Transverse colon (tissue), 3 donors: ENCODE measurements around the gene KBTBD7.

Experiments used
- POLR2A ChIP-seq: fragments of 450-650 bp; IDR thresholded peaks from one replicate; pipeline ENCODE4 v1.6.1; 2016; ENCODE audit warnings: antibody characterized with exemption, mild to moderate bottlenecking, moderate library complexity
- TF ChIP-seq, protein P1 (sequence below), 5 experiments: fragments of 200-600 bp in 3 of 5; fragments of 450-650 bp in 2 of 5; sonication (generic) in 3 of 5; IDR thresholded peaks; 1 replicate in 2 of 5; 2 replicates in 3 of 5; pipeline ENCODE4 v1.5.1; 2016 to 2017; ENCODE audit warnings: antibody characterized with exemption in 5 of 5, inconsistent platforms in 3 of 5, mild to moderate bottlenecking in 2 of 5, moderate library complexity in 1 of 5

DNA sequence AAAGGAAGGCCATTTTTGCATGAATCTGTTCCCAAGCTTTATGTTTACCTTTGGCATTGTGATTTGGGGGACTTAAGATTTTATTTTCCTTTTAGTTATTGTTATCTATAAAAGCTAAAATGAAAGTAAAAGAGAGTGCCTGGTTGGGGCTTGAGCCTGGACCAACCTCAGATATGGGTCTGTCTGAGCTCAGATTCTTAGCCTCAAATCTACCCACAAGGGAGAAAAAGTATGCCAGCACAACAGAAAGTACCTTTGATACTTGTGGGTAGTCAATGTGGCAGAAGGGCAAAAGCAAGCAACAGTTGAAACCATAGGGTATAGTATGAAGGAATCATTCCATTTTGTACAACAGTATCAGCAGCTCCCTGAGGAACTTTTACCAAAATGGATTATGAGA, 35.2 kb downstream of the KBTBD7 start:
- TF ChIP-seq, protein P1, sequence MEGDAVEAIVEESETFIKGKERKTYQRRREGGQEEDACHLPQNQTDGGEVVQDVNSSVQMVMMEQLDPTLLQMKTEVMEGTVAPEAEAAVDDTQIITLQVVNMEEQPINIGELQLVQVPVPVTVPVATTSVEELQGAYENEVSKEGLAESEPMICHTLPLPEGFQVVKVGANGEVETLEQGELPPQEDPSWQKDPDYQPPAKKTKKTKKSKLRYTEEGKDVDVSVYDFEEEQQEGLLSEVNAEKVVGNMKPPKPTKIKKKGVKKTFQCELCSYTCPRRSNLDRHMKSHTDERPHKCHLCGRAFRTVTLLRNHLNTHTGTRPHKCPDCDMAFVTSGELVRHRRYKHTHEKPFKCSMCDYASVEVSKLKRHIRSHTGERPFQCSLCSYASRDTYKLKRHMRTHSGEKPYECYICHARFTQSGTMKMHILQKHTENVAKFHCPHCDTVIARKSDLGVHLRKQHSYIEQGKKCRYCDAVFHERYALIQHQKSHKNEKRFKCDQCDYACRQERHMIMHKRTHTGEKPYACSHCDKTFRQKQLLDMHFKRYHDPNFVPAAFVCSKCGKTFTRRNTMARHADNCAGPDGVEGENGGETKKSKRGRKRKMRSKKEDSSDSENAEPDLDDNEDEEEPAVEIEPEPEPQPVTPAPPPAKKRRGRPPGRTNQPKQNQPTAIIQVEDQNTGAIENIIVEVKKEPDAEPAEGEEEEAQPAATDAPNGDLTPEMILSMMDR (IDR thresholded peaks at IDR 0.05) = no peak
- TF ChIP-seq POLR2A = no peak
